GM19372 (cell line): ENCODE data around the gene PHYKPL.
"Not testable (repeated sequence)": the region's sequence is repeated elsewhere in the genome, so short reads cannot be mapped to it uniquely, and the experiment has no call there.

Experiments
- ATAC-seq: cut with Tn5 transposase; IDR thresholded peaks from one replicate; pipeline ENCODE4 v1.9.1; 2021; ENCODE audit warnings: mild to moderate bottlenecking, low read depth, moderate library complexity; ENCODE audit not compliant: unreplicated experiment

The PHYKPL gene

DNA sequence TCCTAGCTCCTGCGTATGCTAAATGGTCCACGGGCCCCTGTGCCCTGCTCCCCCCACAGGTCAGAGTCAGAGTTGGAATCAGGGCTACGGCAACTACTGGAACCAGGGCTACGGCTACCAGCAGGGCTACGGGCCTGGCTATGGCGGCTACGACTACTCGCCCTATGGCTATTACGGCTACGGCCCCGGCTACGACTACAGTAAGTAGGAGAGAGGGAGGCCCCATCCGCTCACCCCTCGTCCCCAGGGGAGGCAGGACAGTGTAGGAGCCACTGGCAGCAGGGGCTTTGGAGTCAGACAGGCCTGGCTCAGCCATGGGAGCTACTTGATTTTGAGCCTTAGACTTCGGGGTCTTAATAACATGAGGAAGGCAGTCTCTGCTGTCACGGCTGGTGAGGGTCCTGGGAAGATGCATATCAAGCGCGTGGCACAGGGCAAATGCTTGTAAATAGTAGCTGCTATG lies 22.5 kb downstream of the PHYKPL start:
- no peak for ATAC-seq

DNA sequence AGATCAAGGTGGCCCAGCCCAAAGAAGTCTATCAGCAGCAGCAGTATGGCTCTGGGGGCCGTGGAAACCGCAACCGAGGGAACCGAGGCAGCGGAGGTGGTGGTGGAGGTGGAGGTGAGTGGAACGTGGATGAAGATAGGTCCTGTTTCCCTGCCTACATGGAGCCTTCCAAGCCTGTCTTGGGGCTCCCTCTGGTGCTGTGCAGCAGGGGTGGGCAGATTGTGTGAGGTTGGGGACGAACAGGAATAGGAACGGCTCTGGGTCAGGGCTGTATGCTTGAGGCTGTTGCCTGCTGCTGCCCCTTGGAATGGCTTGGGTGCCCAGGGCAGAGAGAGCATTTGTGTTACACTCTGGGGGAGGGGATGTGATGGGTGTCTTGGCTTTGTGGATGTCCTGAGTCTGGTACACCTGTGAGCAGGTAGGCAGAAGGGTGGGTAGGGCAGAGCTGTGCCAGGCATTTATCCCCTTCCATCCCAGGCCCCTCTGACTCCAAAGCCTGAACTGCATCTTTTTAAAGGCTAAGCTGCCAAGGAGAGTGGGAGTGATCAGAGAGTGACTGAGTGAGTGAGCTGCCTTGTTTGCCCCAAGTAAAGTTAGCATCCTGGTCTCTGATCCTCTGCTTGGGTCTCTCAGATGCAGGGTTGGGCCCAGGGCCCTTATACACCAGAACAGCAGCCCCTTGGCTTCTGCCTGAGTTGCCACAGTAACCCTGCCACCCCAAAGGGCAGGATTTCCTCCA lies 23.1 kb downstream of the PHYKPL start:
- ATAC-seq, result no peak

DNA sequence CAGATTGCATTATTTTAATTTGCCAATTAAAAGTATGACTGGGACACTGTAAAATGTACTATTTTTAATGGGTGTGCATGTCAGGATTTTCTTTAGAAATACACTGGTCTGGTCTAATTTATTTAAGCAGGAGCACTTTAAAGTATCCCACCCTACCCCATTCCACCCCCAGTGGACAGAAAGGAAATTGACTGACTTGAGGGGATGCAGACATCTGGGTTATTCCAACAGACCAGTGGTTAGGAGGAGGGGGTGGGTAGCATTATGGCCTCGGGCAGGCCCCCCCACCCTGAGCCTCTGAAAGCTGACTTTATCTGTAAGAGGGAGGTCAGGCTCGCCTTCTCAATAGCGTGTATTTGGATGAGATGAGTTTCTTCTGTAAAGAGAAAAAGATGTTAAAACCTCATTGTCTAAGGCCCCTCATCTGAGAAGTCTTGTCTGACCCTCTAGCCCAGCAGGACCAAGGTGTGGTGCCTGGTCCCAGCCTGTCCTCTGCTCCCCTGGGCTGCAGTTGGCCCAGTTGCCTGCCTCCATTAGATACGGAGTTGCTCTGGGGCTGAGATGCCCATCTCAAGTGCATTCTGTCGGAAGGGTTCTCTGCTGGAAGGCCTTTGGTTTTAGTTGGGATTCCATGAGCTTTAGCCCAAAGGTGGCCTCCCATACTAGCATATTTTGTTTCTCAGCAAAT lies 23.9 kb downstream of the PHYKPL start:
- no peak for ATAC-seq

DNA sequence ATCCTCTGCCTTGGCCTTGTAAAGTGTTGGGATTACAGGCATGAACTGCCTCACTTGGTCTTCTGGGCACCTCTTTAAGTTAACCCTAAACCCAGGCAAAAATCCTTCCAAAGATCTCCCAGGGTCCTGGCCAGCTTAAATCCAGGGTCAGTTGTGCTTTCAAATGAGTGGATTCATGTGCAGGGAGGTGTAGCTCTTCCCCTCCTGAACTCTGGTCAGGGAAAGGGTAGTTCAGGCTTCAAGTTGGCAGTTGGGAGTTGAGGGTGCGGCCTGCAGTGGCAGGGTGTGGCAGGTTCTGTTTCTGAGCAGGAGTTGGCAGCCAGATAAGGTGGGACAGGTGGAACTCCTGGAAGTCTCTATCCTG lies 24.7 kb downstream of the PHYKPL start:
- no peak for ATAC-seq

DNA sequence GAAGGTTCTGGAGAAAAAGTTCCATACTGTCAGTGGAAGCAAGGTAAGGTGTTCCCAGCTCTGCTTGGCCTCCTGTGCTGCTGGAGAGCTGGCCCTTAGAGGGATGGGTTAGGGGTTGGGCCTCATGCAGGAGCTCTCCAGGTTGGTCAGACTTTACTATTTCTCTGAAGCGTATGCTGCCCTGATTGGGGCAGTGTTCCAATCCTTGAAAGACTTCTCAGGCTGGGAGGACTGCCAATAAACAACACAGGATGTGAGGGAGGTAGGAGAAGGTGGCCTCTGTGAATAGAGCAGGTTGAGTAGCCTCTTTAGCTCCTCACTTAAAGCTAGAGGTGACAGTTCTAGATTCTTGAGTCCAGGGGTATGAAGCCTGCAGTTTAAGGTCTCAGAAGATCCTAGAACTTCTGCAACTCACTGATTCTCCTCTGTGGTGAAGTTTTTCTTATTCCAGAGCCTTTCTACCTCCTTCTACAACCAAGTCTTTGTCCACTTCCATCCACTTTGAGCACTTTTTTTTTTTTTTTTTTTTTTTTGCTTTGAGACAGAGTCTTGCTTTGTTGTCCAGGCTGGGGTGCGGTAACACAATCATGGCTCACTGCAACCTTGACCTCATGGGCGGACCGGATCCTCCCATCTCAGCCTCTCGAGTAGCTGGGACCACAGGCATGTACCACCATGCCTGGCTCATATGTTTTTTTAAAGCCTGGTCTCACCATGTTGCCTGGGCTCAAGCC lies 25.3 kb downstream of the PHYKPL start:
- no peak for ATAC-seq

DNA sequence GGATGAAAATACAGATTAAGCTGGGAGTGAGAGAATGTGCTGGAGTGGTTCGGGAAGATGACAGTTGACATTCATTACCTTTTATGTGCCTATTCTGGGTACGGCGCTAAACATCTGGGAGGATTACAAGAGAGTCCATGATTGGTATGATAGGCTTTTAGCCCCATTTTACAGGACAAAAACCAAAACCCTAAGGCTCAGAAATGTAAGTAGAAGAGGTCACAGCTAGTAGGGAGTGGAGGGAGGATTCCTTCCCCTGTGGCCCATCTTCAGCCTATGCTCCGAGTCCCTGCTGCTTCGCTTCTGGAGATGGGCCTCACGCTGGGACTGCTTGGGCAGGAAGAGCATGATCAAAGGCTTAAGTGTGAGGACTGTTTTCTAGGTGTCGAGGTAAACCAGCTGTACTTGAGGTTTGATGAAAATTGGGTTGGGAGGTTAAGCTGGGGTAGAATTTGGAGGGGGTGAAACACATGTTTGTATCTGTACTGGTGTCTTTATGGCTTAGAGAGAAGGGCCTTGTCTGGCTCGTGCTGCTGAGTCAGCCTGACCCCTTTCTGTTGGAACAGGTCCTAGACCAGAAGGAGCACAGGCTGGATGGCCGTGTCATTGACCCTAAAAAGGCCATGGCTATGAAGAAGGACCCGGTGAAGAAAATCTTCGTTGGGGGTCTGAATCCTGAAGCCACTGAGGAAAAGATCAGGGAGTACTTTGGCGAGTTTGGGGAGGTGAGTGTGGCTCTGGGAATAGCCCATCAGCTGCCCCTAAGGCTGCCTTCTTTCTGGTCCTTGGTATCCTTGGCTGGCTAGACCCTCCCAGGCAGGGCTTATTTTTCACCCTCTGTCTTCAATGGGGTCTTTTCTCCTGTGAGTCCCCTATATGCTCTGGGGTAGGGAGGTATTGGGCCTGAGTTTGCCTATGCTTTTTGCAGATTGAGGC lies 26.2 kb downstream of the PHYKPL start:
- no peak for ATAC-seq

DNA sequence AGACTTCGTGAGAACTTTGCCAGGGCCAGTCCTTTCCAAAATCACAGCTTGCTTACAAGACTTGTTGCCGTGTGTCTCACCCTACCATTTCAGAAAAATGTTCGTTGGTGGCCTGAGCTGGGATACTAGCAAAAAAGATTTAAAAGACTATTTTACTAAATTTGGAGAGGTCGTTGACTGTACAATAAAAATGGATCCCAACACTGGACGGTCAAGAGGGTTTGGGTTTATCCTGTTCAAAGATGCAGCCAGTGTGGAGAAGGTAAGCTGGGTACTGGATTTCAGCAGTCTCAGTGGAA lies 26.9 kb downstream of the PHYKPL start:
- no peak for ATAC-seq

DNA sequence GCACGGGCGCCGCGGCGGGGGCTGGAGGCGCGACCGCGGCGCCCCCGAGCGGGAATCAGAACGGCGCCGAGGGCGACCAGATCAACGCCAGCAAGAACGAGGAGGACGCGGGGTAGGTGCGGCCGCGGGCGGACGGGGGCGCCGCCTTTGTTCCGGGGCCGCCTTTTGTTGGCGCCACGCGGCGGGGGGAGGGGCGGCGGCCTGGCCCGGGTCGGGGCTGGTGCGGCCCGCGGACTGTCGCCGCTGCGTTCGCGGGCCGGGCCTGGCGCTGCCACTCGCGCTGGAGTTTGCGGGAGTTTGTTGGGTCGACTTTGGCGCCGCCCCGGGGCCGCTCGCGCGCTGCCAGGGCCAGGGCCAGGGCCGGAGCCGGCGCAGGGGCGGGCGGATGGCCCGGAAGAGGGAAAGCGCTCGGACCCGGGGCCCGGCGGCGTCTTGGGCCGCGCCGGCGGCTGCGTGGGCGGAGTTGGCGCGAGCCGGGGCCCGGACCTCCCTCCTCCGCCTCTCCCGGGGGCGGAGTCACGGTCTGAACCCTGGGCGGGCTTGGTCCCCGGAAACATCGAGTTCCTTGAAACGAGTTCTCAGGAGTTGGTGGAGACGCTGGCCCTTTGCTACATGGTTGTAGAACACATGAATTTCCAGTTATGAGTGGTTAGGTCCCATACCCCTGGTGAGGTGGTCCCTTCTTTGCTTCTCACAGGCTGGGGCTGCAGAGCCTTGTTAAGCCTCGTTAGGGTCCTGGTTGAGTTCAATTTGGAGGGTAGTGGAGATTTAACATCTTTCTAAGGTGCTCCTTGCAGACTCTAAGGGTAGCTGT lies 27.5 kb downstream of the PHYKPL start:
- ATAC-seq, result peak; percentile 54

DNA sequence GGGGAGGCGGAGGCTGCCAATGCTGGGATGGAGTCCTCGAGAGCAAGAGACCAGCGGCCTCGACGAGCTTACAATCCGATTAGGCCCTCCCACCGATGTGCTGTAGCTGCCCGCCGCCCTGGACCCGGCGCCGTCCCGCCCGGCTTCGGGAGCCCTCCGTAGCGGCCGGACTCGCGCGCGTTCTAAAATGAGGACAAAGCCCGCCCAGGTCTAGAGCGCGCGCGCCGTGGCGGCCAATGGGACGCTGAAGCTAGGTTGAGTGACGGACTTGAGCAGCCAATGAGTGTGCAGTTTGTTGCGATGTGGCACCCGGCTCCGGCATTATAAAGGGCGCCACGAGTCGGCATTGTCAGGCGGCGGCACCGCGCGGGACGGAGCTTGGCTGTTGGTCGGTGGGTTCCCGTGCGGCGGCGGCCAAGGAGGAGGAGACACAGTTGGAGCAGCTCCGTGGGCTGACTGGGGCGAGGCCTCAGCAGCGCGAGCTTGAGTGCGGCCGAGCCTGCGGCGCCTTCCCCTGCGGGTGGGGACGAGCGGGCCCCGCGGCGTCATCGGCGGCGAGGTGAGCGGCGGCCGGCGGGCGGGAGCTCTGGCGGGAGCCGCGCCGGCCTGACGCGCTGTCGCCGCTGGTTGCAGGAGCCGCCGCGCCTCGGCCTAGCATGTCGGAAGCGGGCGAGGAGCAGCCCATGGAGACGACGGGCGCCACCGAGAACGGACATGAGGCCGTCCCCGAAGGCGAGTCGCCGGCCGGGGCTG lies 28.2 kb downstream of the PHYKPL start, which contains the start of gene HNRNPAB:
Gene HNRNPAB (plus strand): TSS at position 352 of the 753 bp plus-strand sequence. CDS start 305 bp downstream, at position 657.
- peak; percentile 72 for ATAC-seq

DNA sequence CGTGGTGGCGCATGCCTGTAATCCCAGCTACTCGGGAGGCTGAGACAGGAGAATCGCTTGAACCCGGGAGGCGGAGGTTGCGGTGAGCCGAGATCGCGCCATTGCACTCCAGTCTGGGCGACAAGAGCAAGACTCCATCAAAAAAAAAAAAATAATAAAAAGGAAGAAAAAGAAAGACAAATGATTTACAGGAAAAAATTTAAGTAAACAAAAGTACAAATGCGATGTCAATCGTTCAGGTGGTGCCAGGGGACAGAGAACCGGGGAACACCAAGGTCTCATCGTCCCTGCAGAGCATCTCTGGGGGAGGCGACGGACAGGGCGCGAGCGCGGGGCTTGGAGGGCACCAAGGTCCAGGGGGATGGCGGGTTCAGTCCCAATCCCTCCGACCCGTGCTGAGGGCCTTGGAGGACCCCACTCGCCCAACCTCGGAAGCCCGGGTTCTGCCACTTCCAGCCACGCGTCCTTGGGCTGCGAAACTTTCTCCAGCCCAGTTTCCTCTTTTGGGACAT lies 28.9 kb downstream of the PHYKPL start:
- ATAC-seq, result no peak

DNA sequence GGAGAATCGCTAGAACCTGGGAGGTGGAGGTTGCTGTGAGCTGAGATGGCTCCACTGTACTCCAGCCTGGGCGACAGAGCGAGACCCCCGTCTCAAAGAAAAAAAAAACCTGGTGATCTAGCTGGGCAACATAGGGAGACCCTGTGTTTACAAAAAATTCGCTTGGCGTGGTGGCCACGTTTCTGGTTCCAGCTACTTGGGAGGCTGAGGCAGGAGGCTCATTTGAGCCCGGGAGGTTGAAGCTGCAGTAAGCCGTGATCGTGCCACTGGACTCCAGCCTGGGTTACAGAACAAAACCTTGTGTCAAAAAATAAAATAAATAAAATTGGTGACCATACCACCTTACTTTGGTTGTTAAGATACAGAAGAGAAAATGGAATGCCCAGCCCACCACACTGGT lies 30.1 kb downstream of the PHYKPL start:
- ATAC-seq, result no peak

DNA sequence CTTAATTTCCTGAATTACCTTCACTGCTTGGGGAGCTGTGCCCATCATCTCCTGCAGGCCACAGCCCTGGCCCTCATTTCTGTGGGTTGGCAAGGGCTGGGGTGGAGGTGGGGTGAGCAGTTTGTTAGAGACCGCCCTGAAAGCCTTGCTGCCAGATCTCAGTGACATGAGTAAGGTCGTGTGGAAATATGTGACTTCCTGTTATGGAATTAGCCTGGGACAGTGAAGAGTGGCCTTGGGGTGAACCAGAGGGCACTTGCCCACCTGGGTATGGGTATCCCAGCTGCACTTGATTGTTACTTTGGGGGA lies 30.7 kb downstream of the PHYKPL start:
- ATAC-seq, result no peak

DNA sequence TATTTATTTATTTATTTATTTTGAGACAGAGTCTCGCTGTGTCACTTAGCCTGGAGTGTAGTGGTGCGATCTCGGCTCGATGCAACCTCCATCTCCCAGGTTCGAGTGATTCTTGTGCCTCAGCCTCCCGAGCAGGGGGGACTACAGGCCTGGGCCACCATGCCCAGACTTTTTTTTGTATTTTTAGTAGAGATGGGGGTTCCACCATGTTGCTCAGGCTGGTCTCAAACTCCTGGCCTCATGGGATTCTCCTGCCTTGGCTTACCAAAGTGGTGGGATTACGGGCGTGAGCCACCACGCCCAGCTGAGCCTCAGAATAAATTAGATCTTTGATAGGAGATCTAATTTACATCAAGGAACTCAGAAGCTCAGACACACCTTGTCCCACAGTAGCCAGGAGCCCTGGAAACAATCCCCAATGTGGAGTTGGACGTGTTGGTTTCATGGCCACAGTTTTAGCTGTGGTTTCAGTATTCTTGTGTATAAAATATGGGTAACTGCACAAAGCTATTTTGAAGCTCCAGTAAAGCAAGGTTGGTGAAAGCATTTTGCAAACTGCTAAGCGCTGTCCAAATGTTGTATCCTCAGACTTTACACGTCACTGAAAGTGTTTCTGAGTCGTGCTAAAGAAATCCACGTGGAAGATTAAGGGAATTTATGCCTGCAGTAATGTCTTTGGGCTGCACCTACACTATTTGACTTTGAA lies 31.2 kb downstream of the PHYKPL start:
- ATAC-seq, result no peak

DNA sequence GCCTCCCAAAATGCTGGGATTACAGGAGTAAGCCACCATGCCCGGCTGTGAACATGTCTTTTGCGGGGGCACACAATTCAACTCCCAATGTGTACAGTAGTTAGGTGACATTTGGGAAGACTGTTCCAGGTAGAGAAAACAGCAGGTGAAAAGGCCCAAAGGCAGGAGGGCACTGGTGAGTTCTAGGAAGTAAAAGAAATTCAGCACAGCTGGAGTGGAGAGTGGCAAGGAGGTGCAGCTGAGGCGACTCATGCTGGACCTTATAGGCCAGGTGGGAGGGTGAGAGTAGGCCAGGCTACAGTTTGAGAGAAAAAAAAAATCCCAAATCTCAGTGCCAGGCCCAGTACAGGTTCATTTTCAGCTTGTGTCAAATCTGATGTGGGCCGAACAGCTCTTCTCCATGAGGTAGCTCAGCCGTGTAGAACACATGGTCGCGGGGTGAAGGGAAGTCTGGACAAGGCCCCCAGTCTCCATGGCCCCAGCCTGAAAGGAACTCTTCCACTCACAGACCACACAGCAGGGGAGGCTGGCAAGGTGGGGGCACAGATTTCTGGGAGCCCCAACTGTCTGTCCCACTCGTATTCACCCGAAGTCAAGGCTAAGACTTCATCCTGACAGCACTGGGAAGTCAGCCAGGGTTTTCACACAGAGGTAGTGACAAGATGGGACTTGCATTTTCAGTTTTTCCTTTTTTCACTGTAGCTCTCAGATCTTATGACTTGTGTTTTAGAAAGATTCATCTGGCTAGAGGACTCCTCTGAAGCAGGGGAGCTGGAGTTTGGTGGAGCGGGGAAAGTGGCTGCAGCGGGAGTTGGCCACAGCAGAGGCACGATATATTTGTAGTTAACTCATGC lies 32.8 kb downstream of the PHYKPL start:
- no peak for ATAC-seq

DNA sequence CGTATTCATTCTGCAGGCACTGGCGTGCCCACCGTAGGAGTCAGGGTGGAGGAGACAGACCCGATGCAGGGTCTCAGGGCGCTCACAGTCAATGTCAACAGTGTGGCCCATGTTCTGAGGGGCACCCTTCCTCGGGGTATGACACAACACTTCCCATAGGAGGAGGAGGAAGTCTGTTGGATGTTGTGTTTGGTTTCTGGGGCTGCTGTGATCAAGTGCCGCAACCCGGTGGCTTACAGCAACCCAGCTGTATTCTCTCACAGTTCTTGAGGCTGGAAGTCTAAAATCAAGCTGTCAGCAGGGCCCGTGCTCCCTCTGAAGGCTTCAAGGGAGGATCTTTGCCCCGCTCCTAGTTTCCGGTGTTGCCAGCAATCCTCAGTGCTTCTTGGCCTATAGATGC lies 33.9 kb downstream of the PHYKPL start:
- no peak for ATAC-seq

DNA sequence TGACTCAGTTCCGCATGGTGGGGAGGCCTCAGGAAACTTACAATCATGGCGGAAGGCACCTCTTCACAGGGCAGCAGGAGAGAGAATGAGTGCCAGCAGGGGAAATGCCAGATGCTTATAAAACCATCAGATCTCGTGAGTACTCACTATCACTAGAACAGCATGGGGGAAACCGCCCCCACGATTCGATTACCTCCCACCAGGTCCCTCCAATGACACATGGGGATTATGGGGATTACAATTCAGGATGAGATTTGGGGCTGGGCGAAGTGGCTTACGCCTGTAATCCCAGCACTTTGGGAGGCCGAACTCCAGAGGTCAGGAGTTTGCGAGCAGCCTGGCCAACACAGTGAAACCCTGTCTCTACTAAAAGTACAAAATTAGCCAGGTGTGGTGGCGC lies 34.5 kb downstream of the PHYKPL start:
- not testable (repeated sequence) for ATAC-seq

DNA sequence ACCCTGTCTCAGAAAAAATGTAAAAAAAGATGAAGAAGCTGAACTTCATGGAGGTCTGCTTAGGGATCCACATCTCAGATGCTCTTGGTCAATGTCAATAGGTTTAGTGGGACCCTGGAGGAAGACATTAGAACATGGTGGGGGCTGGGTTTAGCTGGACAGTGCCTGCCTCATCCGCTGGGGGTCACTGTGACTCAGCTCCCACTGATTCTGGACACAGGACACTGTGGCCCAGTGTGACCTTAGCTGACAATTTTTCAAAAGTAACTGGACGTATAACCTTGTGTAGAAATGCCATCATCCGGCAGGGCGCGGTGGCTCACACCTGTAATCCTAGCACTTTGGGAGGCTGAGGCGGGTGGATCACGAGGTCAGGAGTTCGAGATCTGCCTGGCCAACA lies 35.6 kb downstream of the PHYKPL start:
- ATAC-seq, result no peak
